HT1080 (cell line): Measurements from ENCODE around the gene SPRR1A. TPM values are rescaled to one million over a fixed set of nuclear protein-coding genes. Genes with fewer than 3 reads are reported as not detected.

ENCODE experiments used
- DNase-seq: peaks from one replicate; pipeline ENCODE4 v3.0.0-alpha.2; 2015; ENCODE audit warnings: low read depth
- polyA plus RNA-seq, 2 experiments: library from polyadenylated mRNA; depleted of rRNA; stranded (reverse); fragments of >200 nt; gene quantifications; 2 replicates each; pipeline ENCODE4 v1.2.3, GENCODE V29; 2015
- total RNA-seq: library from RNA; depleted of rRNA; stranded (reverse); fragments of >200 nt; shearing (Covaris generic); gene quantifications from 2 replicates; pipeline ENCODE4 v1.2.3, GENCODE V29; 2014; rRNA removed

Gene SPRR1A
- total RNA-seq = not detected in 2 replicates
- polyA plus RNA-seq (2015; cell fraction: cytosol; rRNA removed) = not detected in 2 replicates
- polyA plus RNA-seq (2015; cell fraction: nucleus; rRNA removed) = not detected in 2 replicates

DNA sequence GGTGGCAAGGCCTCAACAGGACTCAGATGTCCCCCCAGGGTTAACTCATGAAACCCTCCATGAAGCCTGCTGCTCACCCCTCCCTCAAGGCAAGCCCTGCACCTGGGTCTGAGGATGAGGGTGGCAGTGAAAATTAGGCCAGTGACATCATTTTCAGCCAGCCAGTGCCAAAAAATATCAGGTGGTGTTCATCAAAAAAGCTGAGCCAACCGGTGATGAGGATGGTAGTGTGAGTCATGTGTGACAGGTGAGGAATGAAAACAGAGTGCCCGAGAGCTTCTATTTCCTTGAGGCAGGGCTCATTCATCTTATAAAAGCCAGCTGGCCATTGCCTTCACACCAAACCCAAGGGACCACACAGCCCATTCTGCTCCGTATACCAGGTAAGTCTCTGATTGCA, at the start of gene SPRR1A:
TSS of gene SPRR1A (plus strand) at position 339 of the 400 bp plus-strand sequence. CDS start 1,150 bp downstream, outside the sequence.
- no peak for DNase-seq

DNA sequence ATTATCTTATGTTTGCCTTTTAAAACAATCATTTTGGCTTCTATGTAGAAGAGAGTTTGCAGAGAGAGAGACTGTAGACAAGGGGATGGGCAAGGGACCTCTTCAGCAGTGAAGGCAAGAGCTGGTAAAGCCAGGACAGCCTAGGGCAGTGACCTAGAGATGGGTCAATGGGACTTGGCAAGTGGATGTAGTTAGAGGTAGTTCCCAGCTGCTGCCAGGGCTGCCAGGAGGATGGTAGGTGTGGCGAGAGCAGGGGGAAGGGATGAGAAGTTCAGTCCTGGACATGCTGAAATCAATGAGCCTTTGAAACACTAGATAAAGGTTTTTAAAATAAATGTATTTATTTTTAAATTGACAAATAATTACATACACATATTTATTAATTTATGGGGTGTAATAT, 43.3 kb upstream of the SPRR1A start:
- DNase-seq = no peak

DNA sequence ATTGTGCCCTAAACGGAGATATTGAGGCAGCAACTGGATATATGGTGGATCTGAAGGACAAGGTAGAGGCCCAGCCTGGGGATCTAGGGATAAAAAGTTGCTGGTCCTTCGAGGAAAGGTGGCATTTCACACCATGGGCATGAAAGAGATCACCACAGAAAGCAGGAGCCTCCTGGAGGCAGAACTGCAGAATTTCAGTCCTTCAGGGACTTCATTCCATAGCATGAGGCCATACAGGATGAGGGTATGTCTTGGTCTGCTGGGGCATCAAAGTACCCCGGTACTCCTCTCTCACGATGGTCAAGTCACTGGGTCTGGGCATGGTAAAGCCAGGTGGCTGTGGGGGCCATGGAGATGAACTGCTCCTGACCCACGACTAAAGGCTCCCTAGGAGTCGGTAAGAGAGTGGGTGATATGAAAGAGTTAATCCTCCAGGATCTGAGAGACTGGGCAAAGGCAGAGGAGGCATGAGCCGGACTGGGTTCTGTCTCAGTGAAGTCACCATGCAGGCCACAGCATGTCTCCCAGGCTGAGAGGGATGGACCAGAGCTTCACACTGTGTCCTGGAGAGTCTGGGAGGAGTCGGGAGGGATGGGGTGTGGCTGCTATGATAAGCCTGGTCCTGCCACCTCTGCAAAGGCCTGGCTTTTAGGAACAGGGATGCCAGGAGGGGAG, 42.7 kb upstream of the SPRR1A start:
- DNase-seq = no peak

DNA sequence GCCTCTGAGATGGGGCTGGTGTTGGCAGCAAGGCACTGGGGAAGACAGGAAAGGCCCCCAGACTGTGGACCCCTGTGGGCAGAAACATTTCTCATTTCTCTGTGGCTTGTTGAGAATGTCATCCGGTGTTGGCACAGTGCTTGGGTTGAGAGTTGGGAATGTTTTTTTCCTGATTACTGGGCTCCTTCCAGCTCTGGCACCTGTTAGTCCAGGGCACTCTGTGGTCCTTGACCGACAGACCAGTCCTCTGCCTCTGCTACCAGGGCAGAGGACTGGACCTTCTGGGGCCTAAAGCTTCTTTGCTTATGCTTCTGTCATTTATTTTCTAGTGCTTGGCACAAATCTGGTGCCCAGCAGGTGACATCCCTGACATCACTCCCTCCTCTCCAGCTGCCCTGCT, 41.7 kb upstream of the SPRR1A start:
- no peak for DNase-seq

DNA sequence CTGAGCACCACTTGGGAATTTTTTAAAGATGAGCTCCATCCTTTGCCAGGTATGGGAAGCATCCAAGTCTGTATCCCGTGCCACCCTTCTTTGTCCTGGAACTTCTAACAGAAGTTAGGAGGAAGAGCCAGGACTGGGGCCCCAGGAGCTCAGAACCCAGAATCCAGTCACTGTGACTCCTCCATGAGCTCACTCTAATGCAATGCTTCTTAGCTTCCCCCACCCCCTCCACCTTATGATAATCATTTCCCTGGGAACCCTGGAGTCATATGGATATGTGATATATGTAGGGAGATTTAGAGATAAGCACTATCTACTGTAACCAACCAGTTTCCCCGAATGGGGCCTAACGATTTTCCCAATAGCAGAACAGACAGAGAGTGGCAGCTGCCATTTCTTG, 37.6 kb upstream of the SPRR1A start:
- DNase-seq = no peak

DNA sequence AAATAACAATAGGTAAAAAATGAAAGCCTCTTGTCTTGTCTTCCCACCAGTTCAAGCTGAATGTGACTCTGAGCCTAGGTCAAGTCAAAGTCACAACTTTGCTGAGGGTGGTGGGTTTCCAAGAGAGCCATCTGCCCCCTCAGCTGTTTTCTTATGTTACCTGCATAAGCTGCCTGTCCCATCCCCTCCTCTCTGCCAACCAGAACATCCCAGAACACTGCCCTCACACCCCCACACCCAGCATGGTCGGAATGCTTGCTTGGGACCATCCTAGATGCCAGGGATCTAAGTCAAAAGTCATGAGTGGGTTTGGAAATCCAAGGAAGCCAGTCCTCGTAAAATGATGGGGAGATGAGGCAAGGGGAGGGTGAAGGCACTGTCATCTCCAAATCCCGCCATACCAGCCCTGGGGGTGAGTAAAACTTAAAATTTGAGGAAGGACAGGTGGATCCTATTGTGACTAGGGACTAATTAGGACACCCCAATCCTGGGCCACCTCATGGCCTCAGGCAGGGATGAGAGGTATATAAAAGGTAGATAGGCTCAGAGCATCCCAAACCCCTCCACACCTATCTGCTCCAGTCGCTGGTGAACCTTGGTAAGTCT, 37.1 kb upstream of the SPRR1A start, which contains the start of gene SPRR5:
TSS of gene SPRR5 (plus strand) at position 556 of the 606 bp plus-strand sequence. CDS start 1,349 bp downstream, outside the sequence.
- no peak for DNase-seq

GRCh38 chr1:152951711-152952110, 32.2 kb upstream of the SPRR1A start:
- no peak for DNase-seq

DNA sequence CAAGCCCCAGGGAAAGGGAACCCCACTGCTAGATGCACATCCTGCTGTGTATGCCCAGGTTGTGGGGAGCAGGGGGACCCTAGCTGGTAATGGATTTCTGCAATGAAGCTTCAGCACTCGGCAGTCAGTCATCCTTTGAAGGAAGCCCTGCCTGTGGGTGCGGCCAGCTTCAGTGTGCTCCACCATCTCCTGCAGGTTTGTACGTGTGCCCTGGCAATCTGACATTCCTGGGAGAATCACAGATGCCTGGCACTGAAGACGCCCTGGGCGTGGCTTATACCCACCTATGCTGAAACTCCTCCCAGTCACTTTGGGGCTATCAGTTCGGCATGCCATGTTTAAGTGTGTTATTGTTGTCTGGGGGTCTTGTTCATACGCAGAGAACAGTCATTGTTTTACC, 30.1 kb upstream of the SPRR1A start:
- no peak for DNase-seq

DNA sequence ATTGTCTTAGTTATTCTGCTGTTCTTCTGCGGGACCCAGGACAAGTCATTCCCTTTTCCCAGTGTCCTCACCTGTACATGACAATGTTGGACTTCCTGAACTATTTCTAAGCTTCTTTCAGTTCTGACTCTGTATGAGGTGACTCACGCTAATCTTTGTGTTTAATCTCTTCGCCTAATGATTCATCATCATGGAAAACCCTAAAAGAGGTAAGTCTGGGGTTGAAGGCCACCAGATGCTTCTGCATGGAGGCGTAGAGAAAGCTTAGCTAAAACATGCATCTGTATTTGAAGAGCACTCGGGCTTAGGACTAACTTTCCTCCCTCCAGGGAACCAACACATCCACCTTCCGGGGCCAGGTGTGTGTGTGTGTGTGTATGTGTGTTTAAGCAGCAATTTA, 29.4 kb upstream of the SPRR1A start:
- peak; percentile 51 for DNase-seq

- no peak for DNase-seq
These were observed 26.3 kb upstream of the SPRR1A start for GRCh38 chr1:152957561-152957960.

DNA sequence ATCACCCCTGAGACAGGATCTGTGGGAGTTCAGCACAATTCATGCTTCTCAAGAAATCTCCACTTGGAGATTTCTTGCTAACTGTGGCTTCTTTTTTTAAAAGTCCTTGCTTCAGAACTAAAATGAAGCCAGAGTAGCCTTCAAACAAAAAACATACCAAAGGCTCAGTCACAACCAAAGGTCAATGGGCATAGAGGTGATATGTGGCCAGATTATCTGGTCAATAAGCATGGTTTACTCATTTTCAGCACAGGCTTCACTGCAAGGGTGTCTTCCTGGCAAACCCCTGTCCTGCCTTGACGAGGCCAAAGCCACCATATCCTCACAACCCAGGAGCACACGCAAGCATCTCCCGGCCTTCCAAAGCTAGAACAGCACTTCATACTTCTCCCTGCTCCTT, 24.6 kb upstream of the SPRR1A start:
- DNase-seq = no peak

DNA sequence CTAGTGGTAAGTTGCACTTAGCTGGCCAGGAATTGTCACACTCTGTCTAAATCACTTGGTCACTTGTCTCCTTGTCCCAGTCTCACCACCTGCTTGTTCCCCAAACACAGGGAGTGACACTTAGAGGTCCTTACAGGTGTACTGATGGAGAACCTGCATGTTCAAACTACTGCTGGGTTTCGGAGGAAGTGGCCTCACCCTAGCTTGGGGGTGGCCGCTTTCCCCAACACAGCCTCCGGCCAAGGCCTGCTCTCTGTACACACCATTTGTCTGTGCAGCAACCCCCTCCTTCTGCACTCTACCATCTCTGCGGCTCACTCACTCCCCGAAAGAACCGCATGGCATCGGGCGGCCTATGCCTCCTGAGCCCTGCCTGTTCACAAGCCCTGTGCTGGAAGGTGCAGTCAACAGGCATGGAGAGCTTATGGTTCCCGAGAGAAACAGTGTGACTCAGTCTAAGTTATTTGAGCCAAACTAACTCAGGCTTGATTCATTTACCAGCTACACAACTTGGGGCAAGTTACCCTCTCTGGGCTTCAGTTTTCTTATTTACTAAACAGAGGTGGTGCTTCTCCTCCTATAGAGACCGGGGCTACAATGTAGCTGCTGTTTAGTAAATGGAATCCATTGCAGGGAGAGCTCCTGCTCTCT, 24.0 kb upstream of the SPRR1A start:
- no peak for DNase-seq

GRCh38 chr1:152960452-152961044, 23.3 kb upstream of the SPRR1A start:
- peak; percentile 12 for DNase-seq

DNA sequence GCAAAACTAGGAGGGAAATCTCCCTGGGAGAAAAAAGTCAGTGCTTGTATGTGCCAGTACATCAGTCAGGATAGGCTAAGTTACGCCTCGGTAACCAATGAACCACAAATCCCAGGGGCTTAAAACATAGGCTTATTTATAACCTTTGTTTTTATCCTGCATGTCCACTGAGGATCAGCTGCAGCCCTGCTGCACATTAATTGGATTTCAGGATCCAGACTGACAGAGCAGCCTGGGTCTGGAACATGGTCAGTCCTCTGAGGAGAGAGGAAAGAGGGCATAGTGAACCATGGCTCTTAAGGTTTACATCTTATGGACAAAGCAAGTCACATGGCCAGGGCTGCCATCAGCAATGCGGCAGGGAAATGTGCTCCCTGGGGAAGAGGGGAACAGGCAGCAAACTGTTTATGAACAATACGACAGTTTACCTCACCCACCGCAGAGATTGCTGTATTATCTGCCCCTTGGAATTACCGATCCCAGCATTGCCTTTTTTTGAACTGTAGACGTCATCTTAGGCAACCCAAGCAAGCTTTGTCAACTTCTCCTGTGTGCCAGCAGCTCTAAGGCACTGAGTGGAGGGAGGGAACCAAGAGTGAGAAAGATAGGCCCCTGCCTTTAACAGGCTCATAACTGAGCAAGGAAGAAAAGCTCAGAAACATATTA, 22.5 kb upstream of the SPRR1A start:
- DNase-seq = no peak

DNA sequence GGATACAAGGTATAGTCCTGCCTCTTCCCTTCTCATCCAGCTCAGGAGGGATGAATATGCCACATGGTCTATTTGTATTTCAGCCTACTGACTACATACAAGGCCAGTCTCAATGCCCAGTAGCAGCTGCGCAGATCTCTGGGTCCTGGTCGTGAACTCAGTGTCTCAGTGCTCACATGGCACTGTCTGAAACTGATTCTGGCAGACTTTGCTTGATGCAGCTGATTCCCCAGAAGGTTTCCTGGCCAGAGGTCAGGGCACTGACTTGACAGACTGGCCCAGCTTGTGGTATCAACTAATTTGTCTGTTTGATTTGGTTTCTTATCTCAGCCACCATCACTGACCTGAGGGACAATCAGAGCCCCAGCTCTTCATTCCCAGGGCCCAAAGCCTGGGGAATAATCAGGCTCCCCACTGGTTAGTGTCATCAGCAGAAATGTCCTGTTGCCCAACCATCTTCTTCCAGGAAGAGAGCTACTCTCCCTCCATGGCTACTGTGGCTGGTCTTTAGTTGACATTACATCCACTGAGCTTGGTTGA, 20.9 kb upstream of the SPRR1A start:
- DNase-seq = no peak

DNA sequence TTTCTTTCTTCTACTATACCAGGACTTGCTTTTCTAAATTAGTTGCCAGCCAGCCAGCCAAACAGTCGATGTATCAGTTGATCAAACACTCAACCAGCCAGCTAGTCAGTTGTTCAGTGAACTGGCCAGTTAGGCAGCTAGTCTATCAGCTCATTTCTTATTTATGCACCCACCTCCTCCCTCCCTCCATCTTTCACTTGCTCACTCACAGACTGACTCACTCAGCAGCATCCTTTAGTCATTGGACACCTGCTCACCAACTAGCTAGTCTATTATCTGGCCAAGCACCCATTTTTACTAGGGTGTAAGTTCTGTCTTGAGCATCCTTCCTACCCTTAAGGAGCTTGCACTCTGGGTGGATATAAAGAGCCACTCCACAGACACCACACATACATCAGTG, 19.3 kb upstream of the SPRR1A start:
- no peak for DNase-seq

GRCh38 chr1:152965853-152966252, 18.0 kb upstream of the SPRR1A start:
- DNase-seq = no peak

DNA sequence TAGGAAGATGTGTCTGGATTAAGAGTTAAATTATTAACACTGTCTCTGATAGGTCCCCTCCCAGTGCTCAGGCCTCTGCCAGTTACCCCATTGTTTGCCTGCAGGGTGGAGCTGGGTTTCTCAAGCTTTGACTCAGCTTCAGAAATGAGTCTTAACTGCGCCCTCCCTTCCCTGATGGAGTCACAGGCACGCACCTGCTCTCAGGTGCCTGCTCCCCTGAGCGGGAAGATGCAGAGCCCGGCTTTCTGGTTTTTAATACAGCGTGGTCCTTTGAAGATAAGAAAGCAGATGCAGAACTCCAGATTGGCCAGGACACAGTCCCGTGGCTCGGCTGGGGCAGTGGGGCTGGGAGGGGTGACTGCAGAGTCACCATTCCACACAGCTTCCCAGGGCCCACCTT, 16.7 kb upstream of the SPRR1A start:
- DNase-seq = no peak

- no peak for DNase-seq
These were observed 15.6 kb upstream of the SPRR1A start for GRCh38 chr1:152968248-152968647.

- DNase-seq = no peak
These were observed 14.8 kb upstream of the SPRR1A start for GRCh38 chr1:152969036-152969435.

DNA sequence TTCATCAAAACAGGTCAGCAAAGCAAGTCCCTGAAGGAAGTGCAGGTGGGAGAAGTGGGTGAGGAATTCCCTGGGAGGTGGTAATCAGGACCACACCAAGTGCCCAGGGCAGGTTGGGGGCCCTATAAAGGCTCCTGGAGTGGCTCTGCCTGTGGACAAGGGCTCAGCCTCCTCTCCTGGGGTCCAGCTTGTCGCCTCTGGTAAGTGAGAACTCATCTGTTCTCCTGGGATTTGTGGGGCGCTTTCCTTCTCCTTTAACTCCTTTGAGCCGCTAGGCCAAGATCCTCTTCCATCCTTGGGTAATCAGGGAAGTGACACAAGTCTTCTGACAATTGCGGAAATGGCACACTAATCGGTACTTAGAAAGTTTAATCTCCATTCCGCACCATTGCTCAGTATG, 13.4 kb upstream of the SPRR1A start, which contains the start of gene SPRR4:
TSS of gene SPRR4 (plus strand) at position 154 of the 400 bp plus-strand sequence. CDS start 1,243 bp downstream, outside the sequence.
- no peak for DNase-seq
